GM12801 (cell line): Measurements from ENCODE around the gene CENPP.

ENCODE experiments used
- TF ChIP-seq, protein P1 (sequence below): IDR thresholded peaks from one replicate; pipeline ENCODE4 v1.5.1; 2011; ENCODE audit warnings: control low read depth; ENCODE audit not compliant: insufficient read length; ENCODE audit errors: extremely low read depth

CENPP gene

GRCh38 chr9:92369075-92369474 is 43.3 kb downstream of the CENPP start:
- TF ChIP-seq, protein P1, sequence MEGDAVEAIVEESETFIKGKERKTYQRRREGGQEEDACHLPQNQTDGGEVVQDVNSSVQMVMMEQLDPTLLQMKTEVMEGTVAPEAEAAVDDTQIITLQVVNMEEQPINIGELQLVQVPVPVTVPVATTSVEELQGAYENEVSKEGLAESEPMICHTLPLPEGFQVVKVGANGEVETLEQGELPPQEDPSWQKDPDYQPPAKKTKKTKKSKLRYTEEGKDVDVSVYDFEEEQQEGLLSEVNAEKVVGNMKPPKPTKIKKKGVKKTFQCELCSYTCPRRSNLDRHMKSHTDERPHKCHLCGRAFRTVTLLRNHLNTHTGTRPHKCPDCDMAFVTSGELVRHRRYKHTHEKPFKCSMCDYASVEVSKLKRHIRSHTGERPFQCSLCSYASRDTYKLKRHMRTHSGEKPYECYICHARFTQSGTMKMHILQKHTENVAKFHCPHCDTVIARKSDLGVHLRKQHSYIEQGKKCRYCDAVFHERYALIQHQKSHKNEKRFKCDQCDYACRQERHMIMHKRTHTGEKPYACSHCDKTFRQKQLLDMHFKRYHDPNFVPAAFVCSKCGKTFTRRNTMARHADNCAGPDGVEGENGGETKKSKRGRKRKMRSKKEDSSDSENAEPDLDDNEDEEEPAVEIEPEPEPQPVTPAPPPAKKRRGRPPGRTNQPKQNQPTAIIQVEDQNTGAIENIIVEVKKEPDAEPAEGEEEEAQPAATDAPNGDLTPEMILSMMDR, result no peak

- TF ChIP-seq, protein P1, result no peak
Measured at GRCh38 chr9:92373167-92373566, 47.4 kb downstream of the CENPP start.

- TF ChIP-seq, protein P1, result no peak
Measured at GRCh38 chr9:92377876-92378275, 52.1 kb downstream of the CENPP start.

GRCh38 chr9:92378865-92379560 is 53.3 kb downstream of the CENPP start:
- TF ChIP-seq, protein P1, result no peak

- TF ChIP-seq, protein P1, result no peak
Measured at GRCh38 chr9:92380603-92381002, 54.9 kb downstream of the CENPP start.

- TF ChIP-seq, protein P1, result no peak
Measured at GRCh38 chr9:92381775-92382174, 56.0 kb downstream of the CENPP start.

DNA sequence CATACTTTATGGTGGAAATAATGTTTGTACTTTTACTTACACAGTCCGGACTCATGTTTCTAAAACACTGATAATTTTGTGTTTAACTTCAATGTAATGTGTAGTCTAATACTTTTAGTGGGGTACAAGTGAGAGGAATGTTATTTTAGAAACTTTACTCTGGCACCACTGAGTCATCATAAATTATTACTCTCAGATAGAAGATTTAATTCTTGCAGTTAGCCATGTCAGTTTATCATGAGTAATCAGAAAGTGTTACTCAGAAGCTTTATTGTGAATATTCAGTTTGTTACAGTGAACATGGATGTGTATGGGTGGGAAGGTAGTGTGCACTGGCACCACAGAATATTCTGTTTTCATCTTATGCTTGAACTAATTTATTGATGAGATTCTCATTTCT is 58.6 kb downstream of the CENPP start:
- TF ChIP-seq, protein P1, result no peak
